Retina (tissue), 1 donor: ENCODE measurements around the gene ADAMTS18.
"Not testable (repeated sequence)": the region's sequence is repeated elsewhere in the genome, so short reads cannot be mapped to it uniquely, and the experiment has no call there.

Source experiments
- DNase-seq: peaks from one replicate; pipeline ENCODE4 v3.0.0-alpha.2; 2016

Gene ADAMTS18

DNA sequence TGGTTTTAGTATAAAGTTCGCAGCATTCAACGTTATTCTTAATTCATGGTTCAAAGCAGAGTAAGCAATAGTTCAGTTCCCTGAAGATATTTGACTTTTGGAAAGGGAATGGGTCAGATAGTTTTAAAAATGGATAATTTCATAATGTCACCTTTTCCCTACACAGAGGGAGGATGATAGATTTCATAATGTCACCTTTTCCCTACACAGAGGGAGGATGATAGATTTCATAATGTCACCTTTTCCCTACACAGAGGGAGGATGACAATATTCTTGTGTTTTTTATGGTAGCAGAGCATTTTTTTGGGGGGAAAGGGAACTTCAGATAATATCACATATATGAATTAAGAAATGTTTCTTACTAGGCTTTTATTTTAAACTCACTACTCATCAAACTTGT is 159.5 kb downstream of the ADAMTS18 start:
- not testable (repeated sequence) for DNase-seq

DNA sequence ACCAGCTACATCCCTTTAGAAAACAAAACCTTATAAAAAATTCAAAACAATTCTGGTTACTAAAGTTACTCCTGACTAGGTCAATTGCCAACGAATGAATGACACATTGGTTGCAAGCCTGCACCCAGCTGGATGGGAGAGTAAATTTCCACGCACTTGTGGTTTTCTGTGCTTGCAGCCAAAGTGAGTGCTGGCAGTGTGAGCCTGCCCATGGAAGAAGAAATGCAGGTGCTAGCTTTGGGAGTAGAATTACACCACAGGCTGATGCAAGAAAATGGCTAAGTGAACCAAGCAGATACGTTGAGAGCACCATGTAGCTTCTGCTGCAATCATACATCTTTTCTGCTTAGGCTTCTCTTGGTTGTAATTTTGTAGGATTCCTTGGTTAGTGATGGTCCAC is 161.0 kb downstream of the ADAMTS18 start:
- DNase-seq, result no peak

DNA sequence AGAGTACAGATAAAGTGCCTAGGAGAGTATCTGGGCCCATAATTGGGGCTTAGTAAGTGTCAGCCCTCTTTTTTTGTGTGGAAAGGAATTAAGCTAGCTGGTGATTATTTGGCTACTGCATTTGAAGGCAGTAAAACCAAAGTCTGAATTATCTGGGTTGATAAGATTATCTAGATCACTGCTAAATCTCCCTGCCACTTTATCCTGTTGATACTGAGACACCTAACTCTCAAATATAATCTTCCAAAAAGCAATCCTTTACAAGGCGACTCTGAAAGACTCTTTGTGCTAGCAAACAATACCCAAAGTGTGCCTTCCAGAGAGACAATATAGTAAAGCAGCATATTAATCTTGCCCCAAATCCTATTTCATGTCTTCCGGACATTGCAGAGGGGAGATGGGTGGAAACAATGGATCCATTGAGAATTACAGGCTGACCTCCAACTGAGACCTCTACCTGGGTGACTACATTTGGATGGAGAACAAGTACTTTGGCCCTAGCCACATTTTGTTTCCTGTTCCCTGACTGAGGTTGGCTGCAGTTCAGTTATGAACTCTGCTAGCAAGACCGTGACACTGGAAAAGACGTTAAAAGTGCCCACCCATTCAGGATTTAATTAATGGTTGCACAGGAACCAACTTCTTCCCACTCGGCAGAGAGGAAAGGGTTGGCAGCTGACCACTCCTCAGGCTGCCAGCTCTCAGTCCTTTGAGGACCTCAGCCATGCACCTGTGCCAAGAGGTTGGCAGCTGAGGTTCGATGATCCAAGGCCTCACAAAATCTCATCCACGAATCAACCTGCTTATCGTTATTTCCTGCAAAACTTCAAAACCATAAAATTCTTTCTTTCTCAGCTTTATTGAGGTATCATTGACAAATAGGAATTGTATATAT is 163.1 kb downstream of the ADAMTS18 start:
- no peak for DNase-seq

DNA sequence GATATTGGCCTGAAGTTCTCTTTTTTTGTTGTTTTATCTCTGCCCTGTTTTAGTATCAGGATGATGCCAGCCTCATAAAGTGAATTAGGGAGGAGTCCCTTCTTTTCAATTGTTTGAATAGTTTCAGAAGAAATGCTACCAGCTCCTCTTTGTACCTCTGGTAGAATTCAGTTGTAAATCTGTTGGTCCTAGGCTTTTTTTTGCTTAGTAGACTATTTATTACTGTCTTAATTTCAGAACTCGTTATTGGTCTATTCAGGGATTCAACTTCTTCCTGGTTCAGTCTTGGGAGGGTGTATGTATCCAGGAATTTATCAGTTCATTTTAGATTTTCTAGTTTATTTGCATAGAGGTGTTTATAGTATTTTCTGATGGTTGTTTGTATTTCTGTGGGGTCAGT is 168.6 kb downstream of the ADAMTS18 start:
- DNase-seq, result not testable (repeated sequence)

DNA sequence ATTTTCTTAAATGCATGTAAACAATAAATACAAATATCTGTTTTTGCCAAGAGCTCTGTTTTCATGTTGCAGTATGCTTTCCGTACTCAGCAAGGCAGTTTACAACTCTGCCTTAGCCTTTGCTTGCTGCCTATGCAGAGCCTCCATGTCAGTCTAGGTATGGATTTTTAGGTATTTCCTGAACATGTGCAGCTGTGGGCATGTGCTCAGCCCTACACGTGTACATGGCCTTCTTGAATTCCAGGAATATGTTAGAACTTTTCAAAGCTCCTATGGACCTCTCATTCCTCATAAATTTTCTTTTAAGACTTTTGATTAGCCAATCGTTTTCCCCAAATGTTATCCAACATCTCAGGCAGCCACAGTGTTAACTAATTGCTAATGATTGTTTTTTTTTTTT is 171.9 kb downstream of the ADAMTS18 start:
- no peak for DNase-seq

DNA sequence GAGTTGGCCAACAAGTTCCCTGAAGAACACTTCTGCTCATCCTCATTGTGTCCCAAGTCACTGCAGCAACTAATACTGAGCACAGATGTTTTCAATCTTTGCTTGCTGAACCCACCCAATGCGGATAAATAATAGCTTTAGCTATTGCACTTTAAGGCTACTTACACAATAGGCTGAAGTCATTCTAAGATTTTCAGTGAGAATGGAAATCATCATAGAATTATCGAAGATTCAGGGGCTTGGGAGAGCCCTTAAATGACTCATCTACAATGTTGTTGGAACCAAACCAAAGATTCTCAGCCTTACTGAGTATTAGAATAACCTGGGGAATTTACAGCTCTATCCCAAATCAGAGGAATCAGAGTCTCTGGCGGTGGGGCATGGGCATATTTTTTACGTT is 184.4 kb downstream of the ADAMTS18 start:
- no peak for DNase-seq

DNA sequence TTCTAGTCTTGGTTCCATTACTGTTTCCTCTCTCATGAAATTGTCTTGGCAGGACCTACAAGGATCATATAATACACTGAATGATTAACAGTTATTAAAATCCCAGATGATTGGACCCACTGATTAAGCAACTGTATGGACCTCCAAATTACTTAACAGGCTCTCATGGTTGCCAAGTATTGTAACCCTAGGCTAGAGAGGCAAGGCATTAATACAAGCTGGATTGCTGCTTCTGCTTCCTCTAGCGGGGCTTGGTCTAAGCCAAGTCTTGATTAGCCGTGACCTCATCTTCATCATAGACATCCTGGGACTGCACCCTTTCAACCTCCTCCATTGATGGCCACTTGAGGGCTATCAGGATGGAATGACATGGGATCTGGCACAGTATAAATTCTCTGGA is 188.7 kb downstream of the ADAMTS18 start:
- DNase-seq, result no peak

DNA sequence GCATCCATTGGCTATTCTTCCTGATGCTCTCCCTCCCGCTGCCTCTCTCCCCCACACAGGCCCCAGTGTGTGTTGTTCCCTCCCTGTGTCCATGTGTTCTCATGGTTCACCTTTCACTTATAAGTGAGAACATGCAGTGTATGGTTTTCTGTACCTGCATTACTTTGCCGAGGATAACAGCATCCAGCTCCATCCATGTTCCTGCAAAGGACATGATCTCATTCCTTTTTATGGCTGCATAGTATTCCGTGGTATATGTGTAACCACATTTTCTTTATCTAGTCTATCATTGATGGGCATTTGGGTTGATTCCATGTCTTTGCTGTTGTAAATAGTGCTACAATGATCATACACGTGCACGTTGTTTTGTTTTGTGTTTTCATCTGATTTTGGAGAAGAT is 192.4 kb downstream of the ADAMTS18 start:
- not testable (repeated sequence) for DNase-seq

DNA sequence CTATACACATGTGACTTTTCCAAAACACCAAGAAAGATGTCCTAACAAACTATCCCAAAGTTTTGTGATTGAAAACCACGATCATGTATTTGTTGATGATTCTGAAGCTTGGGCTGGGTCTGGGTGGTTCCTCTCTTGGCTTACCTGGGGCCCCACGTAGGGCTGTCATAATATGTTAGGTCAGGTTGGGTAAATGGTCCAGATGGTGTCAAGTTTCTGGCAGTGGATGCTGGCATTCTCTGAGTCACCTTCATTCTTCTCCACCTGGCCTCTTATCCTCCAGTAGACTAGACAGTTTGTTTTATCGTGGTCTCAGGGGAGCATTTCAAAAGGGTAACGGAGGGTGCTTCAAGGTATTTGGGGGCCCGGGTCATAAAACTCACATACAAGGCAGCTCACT is 196.2 kb downstream of the ADAMTS18 start:
- DNase-seq, result no peak

DNA sequence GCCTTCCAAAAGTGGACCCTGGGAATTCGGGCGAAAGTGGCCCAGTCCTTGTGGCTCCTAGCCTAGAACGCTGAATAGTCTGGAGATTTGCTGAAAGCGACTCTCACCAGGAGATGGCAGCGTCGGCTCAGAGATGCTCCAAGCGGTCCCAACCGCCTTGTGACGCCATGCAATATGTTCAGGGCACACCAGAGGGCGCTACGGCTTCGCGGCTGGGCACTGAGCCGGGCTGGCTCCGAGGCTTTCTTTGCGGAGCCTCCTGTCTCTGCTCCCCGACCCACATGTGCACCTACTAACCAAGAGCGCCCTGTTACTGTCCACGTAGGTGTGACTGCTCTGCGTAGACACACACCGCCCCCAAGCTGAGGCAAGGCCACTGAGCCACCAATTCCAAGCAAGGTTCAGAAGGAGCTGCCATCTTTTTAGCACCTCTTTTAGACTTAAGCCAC is 198.7 kb downstream of the ADAMTS18 start:
- DNase-seq, result peak; percentile 95

DNA sequence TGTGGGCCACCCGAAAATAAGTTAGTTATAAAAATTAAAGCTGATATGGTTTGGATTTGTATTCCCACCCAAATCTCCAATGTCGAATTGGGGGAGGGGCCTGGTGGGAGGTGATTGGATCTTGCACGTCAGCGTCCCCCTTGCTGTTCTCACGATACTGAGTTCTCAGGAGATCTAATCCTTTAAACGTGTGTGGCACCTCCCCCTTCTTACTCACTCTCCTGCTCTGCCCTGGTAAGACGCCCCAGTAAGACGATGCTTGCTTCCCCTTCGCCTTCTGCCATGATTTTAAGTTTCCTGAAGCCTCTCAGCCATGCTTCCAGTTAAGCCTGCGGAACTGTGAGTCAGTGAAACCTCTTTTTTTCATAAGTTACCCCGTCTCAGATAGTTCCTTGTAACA is 200.2 kb downstream of the ADAMTS18 start:
- DNase-seq, result no peak

DNA sequence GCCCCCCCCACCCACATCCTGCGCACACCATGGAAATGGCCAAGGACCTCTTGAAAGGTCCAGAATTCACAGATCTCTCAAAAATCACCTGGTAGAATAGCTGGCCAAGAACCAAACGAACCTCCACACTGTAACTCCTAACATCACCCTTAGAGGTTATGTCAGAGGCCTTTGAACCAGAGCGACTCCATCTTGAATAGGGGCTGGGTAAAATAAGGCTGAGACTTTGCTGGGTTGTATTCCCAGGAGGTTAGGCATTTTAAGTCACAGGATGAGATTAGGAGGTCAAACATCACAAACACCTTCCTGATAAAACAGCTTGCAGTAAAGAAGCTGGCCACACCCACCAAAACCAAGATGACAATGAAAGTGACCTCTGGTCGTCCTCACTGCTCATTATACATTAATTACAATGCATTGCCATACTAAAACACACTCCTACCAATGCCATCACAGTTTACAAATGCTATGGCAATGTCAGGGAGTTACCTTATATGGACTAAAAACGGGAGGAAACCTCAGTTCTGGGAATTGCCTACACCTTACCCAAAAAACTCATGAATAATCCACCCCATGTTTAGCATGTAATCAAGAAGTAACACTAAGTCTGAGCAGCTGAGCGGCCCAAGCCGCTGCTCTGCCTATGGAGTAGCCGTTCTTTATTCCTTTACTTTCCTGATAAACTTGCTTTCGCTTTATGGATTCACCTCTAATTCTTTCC is 200.9 kb downstream of the ADAMTS18 start:
- DNase-seq, result no peak
